Measurements from ENCODE around the gene CBLB. TPM values are rescaled to one million over a fixed set of nuclear protein-coding genes. Genes with fewer than 3 reads are reported as not detected.
A peak's percentile ranks its signal among the peaks of the same experiment; 100 is the strongest.

CBLB gene
- total RNA-seq, 5 donors from 2014 or later (not counting 1 experiment from before 2014, with no cell fraction given), result 81.3 to 120 (median 99.6) TPM

DNA sequence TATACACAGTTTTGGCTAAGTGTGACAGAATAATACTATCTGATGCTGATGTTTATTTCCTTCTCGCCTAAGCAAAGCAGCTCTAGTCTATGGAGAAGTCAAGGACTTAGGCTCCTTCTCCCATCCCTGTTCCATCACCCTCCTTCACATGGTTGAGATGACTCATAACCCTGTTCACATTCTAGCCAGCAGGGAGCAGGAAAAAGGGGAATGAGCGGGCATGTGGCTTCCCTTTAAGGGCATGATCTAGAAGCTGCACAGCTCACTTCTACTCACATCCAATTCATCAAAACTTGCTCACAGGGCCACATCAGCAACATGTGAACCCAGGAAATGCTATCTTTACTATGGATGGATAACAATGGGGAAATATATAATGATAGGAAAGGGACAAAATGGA lies 40.9 kb downstream of the CBLB start:
- Mint-ChIP-seq H3K27me3 (no peaks in the 10 kb centered on the region), H3K4me3 (no peak overlapping the region), H3K36me3 (peaks cover 57% of the 10 kb centered on the region), H3K27ac (peak overlapping the region; percentile 69 to 80), H3K9me3 (no peaks in the 10 kb centered on the region), H3K4me1 (peaks cover 85 to 89% (median 87%) of the 10 kb centered on the region in 3 donors)
- ChIA-PET CTCF (interaction anchor here in 1 of 2 donors (0.6 to 1.7 kb wide), 2 partner anchors 18 to 227 kb away, joined by 4 read pairs; no protein-coding TSS in a partner anchor), POLR2A (interaction anchor here in 1 of 2 donors (1.1 kb wide), 1 partner anchor 19 kb away, joined by 3 read pairs; no protein-coding TSS in a partner anchor)
- no peak for ATAC-seq (replicated peaks in 1 of 4)
- no peaks in the 10 kb centered on the region for H3K9me3 ChIP-seq
- peak overlapping the region; percentile 65 for H3K27ac ChIP-seq (ENCODE audit: low read length)
- no CpG with 5 or more reads among the region's 2 CpGs for WGBS (ENCODE audit: insufficient coverage)
- peaks cover 0 to 19% of the 10 kb centered on the region in 2 donors for H3K36me3 ChIP-seq (ENCODE audit: control insufficient read depth in 2 of 2, extremely low read depth in 1 of 2, insufficient read depth in 1 of 2, low read length in 1 of 2)
- H3K4me1 ChIP-seq (ENCODE audit: control insufficient read depth in 1 of 2, extremely low read depth in 1 of 2, insufficient read depth in 2 of 2, low read length in 2 of 2), result peaks cover 25 to 26% of the 10 kb centered on the region in 2 experiments
- H3K4me3 ChIP-seq (ENCODE audit: control insufficient read depth in 1 of 2, extremely low read depth in 1 of 2, low read length in 1 of 2), result no peak overlapping the region
- no peak for DNase-seq
- no peaks in the 10 kb centered on the region for H3K27me3 ChIP-seq (replicated peaks in 1 of 2; ENCODE audit: control insufficient read depth in 2 of 2, extremely low read depth in 1 of 2, insufficient read depth in 2 of 2, low read length in 1 of 2)

DNA sequence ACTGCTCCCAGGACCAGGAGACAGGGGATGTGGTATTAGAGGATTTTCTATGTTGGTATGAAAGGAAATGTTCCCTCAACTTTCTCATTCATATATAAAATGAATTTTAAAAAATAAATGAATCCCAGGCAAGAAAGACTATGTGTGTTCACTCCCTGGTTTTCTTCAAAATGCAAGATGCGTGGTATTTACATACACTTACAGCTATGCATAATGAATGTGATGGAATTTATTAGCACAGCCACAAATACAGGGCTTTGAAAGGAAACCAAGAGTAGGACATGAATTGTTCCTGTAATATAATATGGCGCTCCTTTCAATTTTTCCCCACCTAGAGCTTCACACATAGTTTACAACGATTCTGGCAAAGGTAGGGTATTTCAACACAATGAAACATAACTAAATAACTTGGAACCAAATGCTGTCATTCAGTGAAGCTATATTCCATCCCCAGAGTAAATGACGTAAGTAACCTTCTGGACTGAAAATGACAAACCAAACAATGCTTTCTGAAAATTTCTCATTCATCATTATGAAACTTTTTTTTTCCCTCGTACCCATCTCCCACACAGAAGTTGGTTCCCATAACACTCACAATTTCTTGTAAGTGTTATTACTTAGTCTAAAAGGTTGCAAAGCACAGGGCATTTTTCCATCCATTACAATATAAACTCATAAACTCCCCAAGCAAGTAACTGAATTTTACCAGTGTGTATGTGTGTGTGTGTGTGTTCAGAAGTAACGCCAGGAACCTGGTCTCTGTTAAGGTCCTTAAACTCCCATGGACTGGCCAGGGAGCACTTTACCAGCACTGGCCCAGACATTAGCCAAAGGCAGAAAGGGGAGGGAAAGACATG lies 41.8 kb downstream of the CBLB start:
- WGBS (ENCODE audit: insufficient coverage), result 30% methylated on average over 2 of the region's 6 CpGs
- H3K27ac Mint-ChIP-seq, result peak overlapping the region; percentile 91 to 92
- ATAC-seq (replicated peaks in 1 of 4) (no peak), DNase-seq (no peak)
- H3K27me3 ChIP-seq (replicated peaks in 1 of 2; ENCODE audit: control insufficient read depth in 2 of 2, extremely low read depth in 1 of 2, insufficient read depth in 2 of 2, low read length in 1 of 2), result no peaks in the 10 kb centered on the region
- peak overlapping the region in 1 of 3 donors; percentile 40 for H3K4me3 Mint-ChIP-seq
- H3K27me3 Mint-ChIP-seq, result no peaks in the 10 kb centered on the region
- no peaks in the 10 kb centered on the region for H3K9me3 Mint-ChIP-seq
- H3K9me3 ChIP-seq, result no peaks in the 10 kb centered on the region
- H3K4me1 Mint-ChIP-seq, result peaks cover 85 to 88% (median 86%) of the 10 kb centered on the region in 3 donors
- peak overlapping the region; percentile 34 for H3K27ac ChIP-seq (ENCODE audit: low read length)
- H3K36me3 ChIP-seq (ENCODE audit: control insufficient read depth in 2 of 2, extremely low read depth in 1 of 2, insufficient read depth in 1 of 2, low read length in 1 of 2), result peaks cover 0 to 25% of the 10 kb centered on the region in 2 donors
- H3K36me3 Mint-ChIP-seq, result peaks cover 57% of the 10 kb centered on the region
- ChIA-PET POLR2A (no interaction called here), CTCF (no interaction called here)
- peaks cover 18 to 22% of the 10 kb centered on the region in 2 experiments for H3K4me1 ChIP-seq (ENCODE audit: control insufficient read depth in 1 of 2, extremely low read depth in 1 of 2, insufficient read depth in 2 of 2, low read length in 2 of 2)
- no peak overlapping the region for H3K4me3 ChIP-seq (ENCODE audit: control insufficient read depth in 1 of 2, extremely low read depth in 1 of 2, low read length in 1 of 2)

DNA sequence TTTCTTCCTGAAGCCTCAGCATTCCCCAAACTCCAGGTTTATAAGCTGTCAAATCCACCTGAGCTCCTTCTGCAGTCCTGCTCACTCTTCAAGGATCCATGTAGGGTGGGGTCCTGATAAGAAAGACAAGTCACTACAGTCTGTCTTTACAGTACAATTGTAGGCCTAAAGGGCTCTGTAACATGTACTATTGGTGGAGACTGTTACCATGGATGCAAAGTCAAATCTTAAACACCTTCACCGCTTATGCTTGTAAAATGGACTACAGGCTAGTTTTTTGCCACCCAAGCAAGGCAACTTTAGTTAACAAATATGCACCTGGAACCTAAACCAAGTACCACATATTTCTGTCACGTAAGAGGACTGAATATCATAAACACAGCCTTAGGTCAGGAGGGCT lies 44.7 kb downstream of the CBLB start:
- peaks cover 79 to 85% (median 79%) of the 10 kb centered on the region in 3 donors for H3K4me1 Mint-ChIP-seq
- Histone ChIP-seq H3K27me3 (replicated peaks in 1 of 2; ENCODE audit: control insufficient read depth in 2 of 2, extremely low read depth in 1 of 2, insufficient read depth in 2 of 2, low read length in 1 of 2) (no peaks in the 10 kb centered on the region), H3K9me3 (no peaks in the 10 kb centered on the region), H3K4me3 (ENCODE audit: control insufficient read depth in 1 of 2, extremely low read depth in 1 of 2, low read length in 1 of 2) (no peak overlapping the region), H3K4me1 (ENCODE audit: control insufficient read depth in 1 of 2, extremely low read depth in 1 of 2, insufficient read depth in 2 of 2, low read length in 2 of 2) (peaks cover 5 to 15% of the 10 kb centered on the region in 2 experiments), H3K36me3 (ENCODE audit: control insufficient read depth in 2 of 2, extremely low read depth in 1 of 2, insufficient read depth in 1 of 2, low read length in 1 of 2) (peaks cover 0 to 32% of the 10 kb centered on the region in 2 donors), H3K27ac (ENCODE audit: low read length) (peak overlapping the region; percentile 21)
- DNase-seq (no peak), ATAC-seq (replicated peaks in 1 of 4) (no peak)
- ChIA-PET POLR2A (interaction anchor here (0.5 to 1.7 kb wide), 5 partner anchors 13 to 174 kb away, joined by 3 to 6 read pairs (median 3); no protein-coding TSS in a partner anchor), CTCF (no interaction called here)
- H3K27me3 Mint-ChIP-seq, result no peaks in the 10 kb centered on the region
- peak overlapping the region in 1 of 3 donors; percentile 12 for H3K4me3 Mint-ChIP-seq
- WGBS (ENCODE audit: insufficient coverage), result no CpG with 5 or more reads among the region's 2 CpGs
- H3K9me3 Mint-ChIP-seq, result no peaks in the 10 kb centered on the region
- peak overlapping the region; percentile 88 for H3K27ac Mint-ChIP-seq
- H3K36me3 Mint-ChIP-seq, result peaks cover 66% of the 10 kb centered on the region

DNA sequence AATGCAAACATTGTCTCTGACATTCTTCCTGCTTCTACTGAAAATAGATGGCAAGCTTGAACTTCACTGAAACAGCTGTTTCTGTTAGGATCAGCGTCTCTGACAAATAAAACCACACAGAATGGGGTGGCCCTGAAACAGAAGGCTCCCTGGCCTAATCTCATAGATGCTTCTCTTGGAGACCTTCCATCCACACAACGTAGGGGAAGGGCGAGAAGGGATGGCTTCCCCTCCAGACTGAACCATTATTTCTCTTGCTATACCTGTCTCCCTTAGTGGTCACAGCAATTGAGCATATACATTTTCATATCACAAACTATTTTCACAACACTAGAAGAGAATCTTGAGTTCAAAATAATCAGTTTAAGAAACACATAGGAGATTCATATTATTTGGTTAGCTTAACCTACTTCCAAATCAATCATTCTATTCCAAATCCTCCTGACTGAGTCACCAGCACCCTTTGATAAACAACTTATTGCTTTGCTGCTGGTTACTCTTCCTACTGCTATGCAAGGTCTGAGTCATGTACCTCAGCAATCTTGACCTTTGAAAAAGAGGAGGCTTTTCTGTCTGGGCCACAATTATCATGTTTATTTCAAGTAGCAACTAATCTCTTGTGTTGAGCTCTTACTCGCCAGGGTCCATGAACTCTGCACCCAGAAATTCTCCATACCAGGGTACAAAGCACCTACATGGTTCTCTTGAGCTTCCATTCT lies 45.5 kb downstream of the CBLB start:
- DNase-seq, result no peak
- POLR2A ChIA-PET, result interaction anchor here in 1 of 2 donors (0.6 to 1.7 kb wide), 6 partner anchors 11 to 175 kb away, joined by 3 to 6 read pairs (median 3); no protein-coding TSS in a partner anchor
- Histone ChIP-seq H3K27ac (ENCODE audit: low read length) (peak overlapping the region; percentile 21), H3K4me3 (ENCODE audit: control insufficient read depth in 1 of 2, extremely low read depth in 1 of 2, low read length in 1 of 2) (no peak overlapping the region), H3K27me3 (replicated peaks in 1 of 2; ENCODE audit: control insufficient read depth in 2 of 2, extremely low read depth in 1 of 2, insufficient read depth in 2 of 2, low read length in 1 of 2) (no peaks in the 10 kb centered on the region), H3K4me1 (ENCODE audit: control insufficient read depth in 1 of 2, extremely low read depth in 1 of 2, insufficient read depth in 2 of 2, low read length in 2 of 2) (peaks cover 3 to 13% of the 10 kb centered on the region in 2 experiments), H3K9me3 (no peaks in the 10 kb centered on the region), H3K36me3 (ENCODE audit: control insufficient read depth in 2 of 2, extremely low read depth in 1 of 2, insufficient read depth in 1 of 2, low read length in 1 of 2) (peaks cover 0 to 32% of the 10 kb centered on the region in 2 donors)
- H3K36me3 Mint-ChIP-seq, result peaks cover 66% of the 10 kb centered on the region
- CTCF ChIA-PET, result interaction anchor here in 1 of 2 donors (0.5 to 0.6 kb wide), 3 partner anchors 31 to 792 kb away, joined by 3 read pairs; no protein-coding TSS in a partner anchor
- no peaks in the 10 kb centered on the region for H3K9me3 Mint-ChIP-seq
- peak overlapping the region; percentile 88 for H3K27ac Mint-ChIP-seq
- H3K4me1 Mint-ChIP-seq, result peaks cover 75 to 83% (median 76%) of the 10 kb centered on the region in 3 donors
- peak in 2 of 4 experiments; percentile 65 to 74 for ATAC-seq (replicated peaks in 1 of 4)
- H3K27me3 Mint-ChIP-seq, result no peaks in the 10 kb centered on the region
- H3K4me3 Mint-ChIP-seq, result peak overlapping the region in 2 of 3 donors; percentile 17 to 22
- 69% methylated on average over 3 of the region's 4 CpGs for WGBS (ENCODE audit: insufficient coverage)

DNA sequence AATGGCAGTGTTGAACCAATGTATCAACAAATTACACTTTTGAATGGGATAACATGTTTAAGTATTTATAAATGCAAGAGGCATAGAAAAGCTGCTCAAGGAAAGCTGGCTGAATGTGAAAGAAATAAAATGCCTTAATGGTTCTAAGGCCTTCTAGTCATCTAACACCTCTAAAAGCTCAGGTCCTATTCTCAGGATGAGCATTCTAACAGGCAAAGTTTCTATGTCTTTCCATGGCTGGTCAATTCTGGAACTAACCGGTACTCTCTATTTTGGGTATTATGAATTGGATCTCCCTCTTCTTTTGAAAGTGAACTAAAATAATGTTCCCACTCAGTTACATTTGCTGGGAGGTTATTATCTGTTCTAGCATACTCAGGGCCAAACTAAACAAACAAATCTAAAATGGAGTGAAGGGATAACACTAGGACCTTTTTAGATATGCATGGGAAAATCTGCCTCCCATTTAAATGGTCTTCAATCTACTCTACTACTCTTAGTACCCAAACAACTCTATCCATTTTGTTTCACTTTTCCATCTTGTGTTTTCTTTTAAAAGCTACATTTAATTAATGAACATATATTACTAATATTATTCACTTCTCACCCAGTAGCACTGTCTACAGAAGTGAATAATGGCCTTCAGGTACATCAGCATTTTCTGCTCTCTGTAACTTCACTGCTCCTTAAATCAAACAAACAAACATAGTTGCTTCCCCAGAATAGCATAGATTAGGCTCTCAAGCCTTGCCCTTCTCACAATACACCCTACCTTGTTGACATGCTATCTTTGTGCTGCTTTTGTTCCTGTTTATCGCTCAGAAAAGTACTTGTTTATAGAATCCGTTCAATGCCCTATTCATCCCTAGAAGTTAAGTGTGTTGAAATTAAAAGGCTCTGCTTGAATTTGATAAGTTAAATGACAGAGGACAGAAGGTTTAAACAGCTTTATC lies 46.4 kb downstream of the CBLB start:
- H3K36me3 Mint-ChIP-seq, result peaks cover 63% of the 10 kb centered on the region
- peak overlapping the region; percentile 88 for H3K27ac Mint-ChIP-seq
- peak overlapping the region; percentile 21 for H3K27ac ChIP-seq (ENCODE audit: low read length)
- no peaks in the 10 kb centered on the region for H3K9me3 ChIP-seq
- H3K27me3 ChIP-seq (replicated peaks in 1 of 2; ENCODE audit: control insufficient read depth in 2 of 2, extremely low read depth in 1 of 2, insufficient read depth in 2 of 2, low read length in 1 of 2), result no peaks in the 10 kb centered on the region
- no CpG with 5 or more reads among the region's 3 CpGs for WGBS (ENCODE audit: insufficient coverage)
- POLR2A ChIA-PET, result interaction anchor here in 1 of 2 donors (0.7 to 1.7 kb wide), 4 partner anchors 10 to 36 kb away, joined by 3 to 6 read pairs (median 4); no protein-coding TSS in a partner anchor
- H3K4me1 Mint-ChIP-seq, result peaks cover 69 to 77% (median 71%) of the 10 kb centered on the region in 3 donors
- peak overlapping the region in 1 of 3 donors; percentile 22 for H3K4me3 Mint-ChIP-seq
- DNase-seq, result no peak
- H3K36me3 ChIP-seq (ENCODE audit: control insufficient read depth in 2 of 2, extremely low read depth in 1 of 2, insufficient read depth in 1 of 2, low read length in 1 of 2), result peaks cover 0 to 32% of the 10 kb centered on the region in 2 donors
- CTCF ChIA-PET, result interaction anchor here in 1 of 2 donors (0.6 kb wide), 2 partner anchors 61 to 793 kb away, joined by 3 read pairs; no protein-coding TSS in a partner anchor
- no peaks in the 10 kb centered on the region for H3K9me3 Mint-ChIP-seq
- peaks cover 0 to 8% of the 10 kb centered on the region in 2 experiments for H3K4me1 ChIP-seq (ENCODE audit: control insufficient read depth in 1 of 2, extremely low read depth in 1 of 2, insufficient read depth in 2 of 2, low read length in 2 of 2)
- H3K4me3 ChIP-seq (ENCODE audit: control insufficient read depth in 1 of 2, extremely low read depth in 1 of 2, low read length in 1 of 2), result no peak overlapping the region
- no peak for ATAC-seq (replicated peaks in 1 of 4)
- no peaks in the 10 kb centered on the region for H3K27me3 Mint-ChIP-seq
